HL-60 (cell line): ENCODE results near the gene TNKS1BP1.

Source experiments
- DNase-seq, 2 experiments: peaks; one replicate each; pipeline ENCODE4 v3.0.0-alpha.2; 2010 to 2020; ENCODE audit warnings: low read depth in 1 of 2, low spot score in 1 of 2
- H3K27ac ChIP-seq: fragments of 250-450 bp; sonication (Bioruptor Pico); replicated peaks from 2 replicates; pipeline ENCODE4 v1.5.1; 2020; ENCODE audit warnings: mild to moderate bottlenecking, moderate library complexity
- H3K27me3 ChIP-seq: fragments of 250-450 bp; sonication (Bioruptor Pico); 2 replicates; pipeline ENCODE4 v1.5.1; 2021; ENCODE audit warnings: mild to moderate bottlenecking, moderate library complexity; ENCODE audit not compliant: insufficient read depth, poor library complexity, severe bottlenecking
- H3K4me3 ChIP-seq: replicated peaks from 2 replicates; pipeline ENCODE4 v1.5.1; 2011; ENCODE audit warnings: mild to moderate bottlenecking, control low read depth, low read length; ENCODE audit not compliant: insufficient read depth
- GABPA ChIP-seq: IDR thresholded peaks from 2 replicates; pipeline ENCODE4 v1.6.1; 2012; ENCODE audit warnings: low read depth
- POLR2AphosphoS5 ChIP-seq: IDR thresholded peaks from 2 replicates; pipeline ENCODE4 v1.6.1; 2012; ENCODE audit warnings: low read depth
- REST ChIP-seq: IDR thresholded peaks from 2 replicates; pipeline ENCODE4 v1.6.1; 2012; ENCODE audit warnings: low read depth; ENCODE audit not compliant: insufficient replicate concordance
- SPI1 ChIP-seq: IDR thresholded peaks from 2 replicates; pipeline ENCODE4 v1.6.1; 2012; ENCODE audit warnings: low read depth, mild to moderate bottlenecking, borderline replicate concordance
- TF ChIP-seq, protein P1 (sequence below): IDR thresholded peaks from one replicate; pipeline ENCODE4 v1.5.1; 2011; ENCODE audit warnings: low read length, control low read depth, inconsistent platforms; ENCODE audit not compliant: insufficient read depth

TNKS1BP1 gene

GRCh38 chr11:57353036-57353435 lies 28.3 kb upstream of the TNKS1BP1 start:
- TF ChIP-seq, protein P1, sequence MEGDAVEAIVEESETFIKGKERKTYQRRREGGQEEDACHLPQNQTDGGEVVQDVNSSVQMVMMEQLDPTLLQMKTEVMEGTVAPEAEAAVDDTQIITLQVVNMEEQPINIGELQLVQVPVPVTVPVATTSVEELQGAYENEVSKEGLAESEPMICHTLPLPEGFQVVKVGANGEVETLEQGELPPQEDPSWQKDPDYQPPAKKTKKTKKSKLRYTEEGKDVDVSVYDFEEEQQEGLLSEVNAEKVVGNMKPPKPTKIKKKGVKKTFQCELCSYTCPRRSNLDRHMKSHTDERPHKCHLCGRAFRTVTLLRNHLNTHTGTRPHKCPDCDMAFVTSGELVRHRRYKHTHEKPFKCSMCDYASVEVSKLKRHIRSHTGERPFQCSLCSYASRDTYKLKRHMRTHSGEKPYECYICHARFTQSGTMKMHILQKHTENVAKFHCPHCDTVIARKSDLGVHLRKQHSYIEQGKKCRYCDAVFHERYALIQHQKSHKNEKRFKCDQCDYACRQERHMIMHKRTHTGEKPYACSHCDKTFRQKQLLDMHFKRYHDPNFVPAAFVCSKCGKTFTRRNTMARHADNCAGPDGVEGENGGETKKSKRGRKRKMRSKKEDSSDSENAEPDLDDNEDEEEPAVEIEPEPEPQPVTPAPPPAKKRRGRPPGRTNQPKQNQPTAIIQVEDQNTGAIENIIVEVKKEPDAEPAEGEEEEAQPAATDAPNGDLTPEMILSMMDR = no peak
- TF ChIP-seq POLR2AphosphoS5 (no peak), GABPA (no peak), SPI1 (no peak), REST (no peak)
- no peak overlapping the region for H3K27ac ChIP-seq
- H3K27me3 ChIP-seq = no peaks in the 10 kb centered on the region
- no peak for DNase-seq
- no peak overlapping the region for H3K4me3 ChIP-seq

DNA sequence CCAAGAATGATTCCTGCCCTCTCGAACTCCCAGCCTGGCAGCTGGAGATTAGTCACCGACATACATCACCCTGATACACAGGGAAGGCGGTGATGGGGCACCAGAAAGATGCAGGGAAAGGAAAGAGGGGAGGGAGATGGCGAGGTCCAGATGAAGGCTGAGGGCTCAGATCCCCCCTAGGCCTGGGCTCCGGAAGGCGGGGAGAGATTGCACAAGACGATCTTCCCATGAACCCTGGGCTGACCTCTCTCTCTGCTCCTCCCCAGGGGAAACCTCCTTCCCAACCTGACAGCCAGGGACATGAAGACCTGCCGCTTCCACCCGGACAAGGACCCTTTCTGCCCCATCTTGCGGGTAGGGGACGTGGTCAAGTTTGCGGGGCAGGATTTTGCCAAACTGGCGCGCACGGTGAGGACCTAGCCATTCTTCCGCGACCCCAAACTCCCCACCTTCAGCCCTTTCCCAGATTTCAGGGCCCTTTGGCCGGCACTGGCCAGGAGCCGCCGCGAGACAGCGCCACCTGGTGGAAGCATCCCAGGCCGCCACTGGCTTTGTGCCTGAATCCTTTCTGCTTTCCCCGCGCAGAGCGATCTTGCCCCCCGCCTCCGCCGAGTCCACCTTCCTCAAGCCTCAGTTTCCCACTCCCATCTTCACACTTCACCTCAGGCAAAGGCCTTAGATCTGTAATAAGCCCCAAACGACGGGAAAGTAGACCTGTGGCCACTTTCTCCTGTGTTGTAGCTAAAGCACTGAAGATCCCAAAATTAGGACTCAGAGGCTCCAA lies 24.9 kb upstream of the TNKS1BP1 start:
- DNase-seq = no peak
- H3K4me3 ChIP-seq = no peak overlapping the region
- TF ChIP-seq SPI1 = no peak
- no peak for TF ChIP-seq GABPA
- TF ChIP-seq, protein P1 = no peak
- no peak for TF ChIP-seq REST
- TF ChIP-seq POLR2AphosphoS5 = no peak

DNA sequence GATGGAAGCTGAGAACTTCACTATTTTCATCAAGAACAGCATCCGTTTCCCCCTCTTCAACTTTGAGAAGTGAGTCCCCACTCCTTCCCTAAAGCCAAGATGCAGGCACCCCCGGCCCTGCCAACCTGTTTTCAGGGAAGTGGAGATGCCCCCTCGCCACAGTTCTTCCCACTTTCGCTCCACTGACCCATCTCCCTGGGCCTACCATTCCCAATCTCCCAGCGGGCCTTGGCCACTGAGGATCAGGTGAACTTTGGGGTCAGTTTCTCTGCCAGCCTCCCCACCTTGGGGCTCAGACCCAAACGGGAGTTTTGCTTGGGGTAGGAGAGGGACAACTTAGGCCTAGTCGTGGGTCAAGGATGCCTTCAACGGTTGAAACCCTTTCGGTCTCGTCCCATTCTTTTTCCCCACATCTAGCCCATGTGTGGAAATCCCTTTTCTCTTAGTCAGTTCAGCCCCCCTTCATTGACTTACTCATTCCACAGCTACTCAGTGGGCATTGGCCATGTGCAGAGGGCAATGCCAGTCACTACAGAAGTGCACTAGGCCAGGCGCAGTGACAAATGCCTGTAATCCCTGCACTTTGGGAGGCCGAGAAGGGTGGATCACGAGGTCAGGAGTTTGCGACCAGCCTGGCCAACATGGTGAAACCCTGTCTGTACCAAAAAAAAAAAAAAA lies 24.0 kb upstream of the TNKS1BP1 start:
- Histone ChIP-seq H3K27ac (no peak overlapping the region), H3K4me3 (no peak overlapping the region), H3K27me3 (no peaks in the 10 kb centered on the region)
- DNase-seq = no peak
- TF ChIP-seq POLR2AphosphoS5 = no peak
- TF ChIP-seq, protein P1 = no peak
- no peak for TF ChIP-seq GABPA
- TF ChIP-seq REST = no peak
- no peak for TF ChIP-seq SPI1

More for the DNA sequence above, 24.9 kb upstream of the TNKS1BP1 start:
- H3K27me3 ChIP-seq = no peaks in the 10 kb centered on the region
- H3K27ac ChIP-seq = no peak overlapping the region
